ENCODE data around the gene TSC22D4. TPM values are rescaled to one million over a fixed set of nuclear protein-coding genes. Genes with fewer than 3 reads are reported as not detected.

TSC22D4 gene
- total and polyA plus RNA-seq, 2 experiments from 2014 or later, result 14.6 to 24.9 TPM

GRCh38 chr7:100428199-100428966, 50.6 kb downstream of the TSC22D4 start, which contains the start of gene ZCWPW1:
ZCWPW1 (minus strand) TSS chr7:100428703; CDS start chr7:100420649, 8,054 bp downstream.
- H3K27me3 ChIP-seq (ENCODE audit: insufficient read depth), result peaks cover 9% of the 10 kb centered on the region
- H3F3A ChIP-seq (replicated peaks; ENCODE audit: low read depth), result peaks cover 17% of the 10 kb centered on the region; the same call in 1 of the 2 replicates
- H3K4me2 ChIP-seq, result peak within 1 kb of the TSS; percentile 79
- H3K9me2 ChIP-seq (ENCODE audit: insufficient read depth), result 0 out of 2 replicates have a peak, but pooled peaks cover 3% of the 10 kb centered on the region
- H3K79me2 ChIP-seq (replicated peaks; ENCODE audit: insufficient read depth), result peaks cover 31% of the 10 kb centered on the region
- Mint-ChIP-seq H3K36me3 (ENCODE audit: low read depth) (peaks cover 38% of the 10 kb centered on the region), H3K27me3 (ENCODE audit: insufficient read depth, low read depth, poor library complexity) (peaks cover 32% of the 10 kb centered on the region), H3K4me3 (peak within 1 kb of the TSS; percentile 92), H3K27ac (peak within 1 kb of the TSS; percentile 99), H3K4me1 (peaks cover 30% of the 10 kb centered on the region), H3K9me3 (peaks cover 20% of the 10 kb centered on the region; the same call in 2 of the 3 replicates)
- DNase-seq (ENCODE audit: low spot score), result peak; percentile 98
- TF ChIP-seq EZH2 (IDR thresholded peaks at IDR 0.05; ENCODE audit: low read depth, unreplicated experiment) (no peak), ETS1 (IDR thresholded peaks at IDR 0.05) (peak; percentile 83), ZNF114 (CRISPR knock-in tag; IDR thresholded peaks at IDR 0.05) (no peak), STAT1 (IDR thresholded peaks at IDR 0.05; ENCODE audit: unreplicated experiment) (no peak), NANOG (IDR thresholded peaks at IDR 0.05; ENCODE audit: borderline replicate concordance) (no peak), JUNB (IDR thresholded peaks at IDR 0.05; ENCODE audit: unreplicated experiment) (no peak), CREB1 (CRISPR knock-in tag; IDR thresholded peaks at IDR 0.05; ENCODE audit: low read depth) (peak; percentile 50), ZNF331 (CRISPR knock-in tag; IDR thresholded peaks at IDR 0.05; ENCODE audit: low read depth) (no peak), POLR2AphosphoS5 (IDR thresholded peaks at IDR 0.05; ENCODE audit: low read depth) (peak; percentile 100), EZH2phosphoT487 (IDR thresholded peaks at IDR 0.05; ENCODE audit: unreplicated experiment) (no peak)
- TF ChIP-seq, protein P1, sequence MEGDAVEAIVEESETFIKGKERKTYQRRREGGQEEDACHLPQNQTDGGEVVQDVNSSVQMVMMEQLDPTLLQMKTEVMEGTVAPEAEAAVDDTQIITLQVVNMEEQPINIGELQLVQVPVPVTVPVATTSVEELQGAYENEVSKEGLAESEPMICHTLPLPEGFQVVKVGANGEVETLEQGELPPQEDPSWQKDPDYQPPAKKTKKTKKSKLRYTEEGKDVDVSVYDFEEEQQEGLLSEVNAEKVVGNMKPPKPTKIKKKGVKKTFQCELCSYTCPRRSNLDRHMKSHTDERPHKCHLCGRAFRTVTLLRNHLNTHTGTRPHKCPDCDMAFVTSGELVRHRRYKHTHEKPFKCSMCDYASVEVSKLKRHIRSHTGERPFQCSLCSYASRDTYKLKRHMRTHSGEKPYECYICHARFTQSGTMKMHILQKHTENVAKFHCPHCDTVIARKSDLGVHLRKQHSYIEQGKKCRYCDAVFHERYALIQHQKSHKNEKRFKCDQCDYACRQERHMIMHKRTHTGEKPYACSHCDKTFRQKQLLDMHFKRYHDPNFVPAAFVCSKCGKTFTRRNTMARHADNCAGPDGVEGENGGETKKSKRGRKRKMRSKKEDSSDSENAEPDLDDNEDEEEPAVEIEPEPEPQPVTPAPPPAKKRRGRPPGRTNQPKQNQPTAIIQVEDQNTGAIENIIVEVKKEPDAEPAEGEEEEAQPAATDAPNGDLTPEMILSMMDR (conservative IDR thresholded peaks at IDR 0.05; ENCODE audit: low read depth in 2 of 2), result no peak
- TF ChIP-seq, protein P2, sequence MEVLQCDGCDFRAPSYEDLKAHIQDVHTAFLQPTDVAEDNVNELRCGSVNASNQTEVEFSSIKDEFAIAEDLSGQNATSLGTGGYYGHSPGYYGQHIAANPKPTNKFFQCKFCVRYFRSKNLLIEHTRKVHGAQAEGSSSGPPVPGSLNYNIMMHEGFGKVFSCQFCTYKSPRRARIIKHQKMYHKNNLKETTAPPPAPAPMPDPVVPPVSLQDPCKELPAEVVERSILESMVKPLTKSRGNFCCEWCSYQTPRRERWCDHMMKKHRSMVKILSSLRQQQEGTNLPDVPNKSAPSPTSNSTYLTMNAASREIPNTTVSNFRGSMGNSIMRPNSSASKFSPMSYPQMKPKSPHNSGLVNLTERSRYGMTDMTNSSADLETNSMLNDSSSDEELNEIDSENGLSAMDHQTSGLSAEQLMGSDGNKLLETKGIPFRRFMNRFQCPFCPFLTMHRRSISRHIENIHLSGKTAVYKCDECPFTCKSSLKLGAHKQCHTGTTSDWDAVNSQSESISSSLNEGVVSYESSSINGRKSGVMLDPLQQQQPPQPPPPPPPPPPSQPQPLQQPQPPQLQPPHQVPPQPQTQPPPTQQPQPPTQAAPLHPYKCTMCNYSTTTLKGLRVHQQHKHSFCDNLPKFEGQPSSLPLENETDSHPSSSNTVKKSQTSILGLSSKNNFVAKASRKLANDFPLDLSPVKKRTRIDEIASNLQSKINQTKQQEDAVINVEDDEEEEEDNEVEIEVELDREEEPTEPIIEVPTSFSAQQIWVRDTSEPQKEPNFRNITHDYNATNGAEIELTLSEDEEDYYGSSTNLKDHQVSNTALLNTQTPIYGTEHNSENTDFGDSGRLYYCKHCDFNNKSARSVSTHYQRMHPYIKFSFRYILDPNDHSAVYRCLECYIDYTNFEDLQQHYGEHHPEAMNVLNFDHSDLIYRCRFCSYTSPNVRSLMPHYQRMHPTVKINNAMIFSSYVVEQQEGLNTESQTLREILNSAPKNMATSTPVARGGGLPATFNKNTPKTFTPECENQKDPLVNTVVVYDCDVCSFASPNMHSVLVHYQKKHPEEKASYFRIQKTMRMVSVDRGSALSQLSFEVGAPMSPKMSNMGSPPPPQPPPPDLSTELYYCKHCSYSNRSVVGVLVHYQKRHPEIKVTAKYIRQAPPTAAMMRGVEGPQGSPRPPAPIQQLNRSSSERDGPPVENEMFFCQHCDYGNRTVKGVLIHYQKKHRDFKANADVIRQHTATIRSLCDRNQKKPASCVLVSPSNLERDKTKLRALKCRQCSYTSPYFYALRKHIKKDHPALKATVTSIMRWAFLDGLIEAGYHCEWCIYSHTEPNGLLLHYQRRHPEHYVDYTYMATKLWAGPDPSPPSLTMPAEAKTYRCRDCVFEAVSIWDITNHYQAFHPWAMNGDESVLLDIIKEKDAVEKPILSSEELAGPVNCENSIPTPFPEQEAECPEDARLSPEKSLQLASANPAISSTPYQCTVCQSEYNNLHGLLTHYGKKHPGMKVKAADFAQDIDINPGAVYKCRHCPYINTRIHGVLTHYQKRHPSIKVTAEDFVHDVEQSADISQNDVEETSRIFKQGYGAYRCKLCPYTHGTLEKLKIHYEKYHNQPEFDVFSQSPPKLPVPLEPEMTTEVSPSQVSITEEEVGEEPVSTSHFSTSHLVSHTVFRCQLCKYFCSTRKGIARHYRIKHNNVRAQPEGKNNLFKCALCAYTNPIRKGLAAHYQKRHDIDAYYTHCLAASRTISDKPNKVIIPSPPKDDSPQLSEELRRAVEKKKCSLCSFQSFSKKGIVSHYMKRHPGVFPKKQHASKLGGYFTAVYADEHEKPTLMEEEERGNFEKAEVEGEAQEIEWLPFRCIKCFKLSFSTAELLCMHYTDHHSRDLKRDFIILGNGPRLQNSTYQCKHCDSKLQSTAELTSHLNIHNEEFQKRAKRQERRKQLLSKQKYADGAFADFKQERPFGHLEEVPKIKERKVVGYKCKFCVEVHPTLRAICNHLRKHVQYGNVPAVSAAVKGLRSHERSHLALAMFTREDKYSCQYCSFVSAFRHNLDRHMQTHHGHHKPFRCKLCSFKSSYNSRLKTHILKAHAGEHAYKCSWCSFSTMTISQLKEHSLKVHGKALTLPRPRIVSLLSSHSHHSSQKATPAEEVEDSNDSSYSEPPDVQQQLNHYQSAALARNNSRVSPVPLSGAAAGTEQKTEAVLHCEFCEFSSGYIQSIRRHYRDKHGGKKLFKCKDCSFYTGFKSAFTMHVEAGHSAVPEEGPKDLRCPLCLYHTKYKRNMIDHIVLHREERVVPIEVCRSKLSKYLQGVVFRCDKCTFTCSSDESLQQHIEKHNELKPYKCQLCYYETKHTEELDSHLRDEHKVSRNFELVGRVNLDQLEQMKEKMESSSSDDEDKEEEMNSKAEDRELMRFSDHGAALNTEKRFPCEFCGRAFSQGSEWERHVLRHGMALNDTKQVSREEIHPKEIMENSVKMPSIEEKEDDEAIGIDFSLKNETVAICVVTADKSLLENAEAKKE (CRISPR knock-in tag; IDR thresholded peaks at IDR 0.05), result no peak
- TF ChIP-seq, protein P3, sequence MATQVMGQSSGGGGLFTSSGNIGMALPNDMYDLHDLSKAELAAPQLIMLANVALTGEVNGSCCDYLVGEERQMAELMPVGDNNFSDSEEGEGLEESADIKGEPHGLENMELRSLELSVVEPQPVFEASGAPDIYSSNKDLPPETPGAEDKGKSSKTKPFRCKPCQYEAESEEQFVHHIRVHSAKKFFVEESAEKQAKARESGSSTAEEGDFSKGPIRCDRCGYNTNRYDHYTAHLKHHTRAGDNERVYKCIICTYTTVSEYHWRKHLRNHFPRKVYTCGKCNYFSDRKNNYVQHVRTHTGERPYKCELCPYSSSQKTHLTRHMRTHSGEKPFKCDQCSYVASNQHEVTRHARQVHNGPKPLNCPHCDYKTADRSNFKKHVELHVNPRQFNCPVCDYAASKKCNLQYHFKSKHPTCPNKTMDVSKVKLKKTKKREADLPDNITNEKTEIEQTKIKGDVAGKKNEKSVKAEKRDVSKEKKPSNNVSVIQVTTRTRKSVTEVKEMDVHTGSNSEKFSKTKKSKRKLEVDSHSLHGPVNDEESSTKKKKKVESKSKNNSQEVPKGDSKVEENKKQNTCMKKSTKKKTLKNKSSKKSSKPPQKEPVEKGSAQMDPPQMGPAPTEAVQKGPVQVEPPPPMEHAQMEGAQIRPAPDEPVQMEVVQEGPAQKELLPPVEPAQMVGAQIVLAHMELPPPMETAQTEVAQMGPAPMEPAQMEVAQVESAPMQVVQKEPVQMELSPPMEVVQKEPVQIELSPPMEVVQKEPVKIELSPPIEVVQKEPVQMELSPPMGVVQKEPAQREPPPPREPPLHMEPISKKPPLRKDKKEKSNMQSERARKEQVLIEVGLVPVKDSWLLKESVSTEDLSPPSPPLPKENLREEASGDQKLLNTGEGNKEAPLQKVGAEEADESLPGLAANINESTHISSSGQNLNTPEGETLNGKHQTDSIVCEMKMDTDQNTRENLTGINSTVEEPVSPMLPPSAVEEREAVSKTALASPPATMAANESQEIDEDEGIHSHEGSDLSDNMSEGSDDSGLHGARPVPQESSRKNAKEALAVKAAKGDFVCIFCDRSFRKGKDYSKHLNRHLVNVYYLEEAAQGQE (IDR thresholded peaks at IDR 0.05; ENCODE audit: unreplicated experiment), result no peak
- ATAC-seq, result peak; percentile 61
- H3K4me3 ChIP-seq, result peak within 1 kb of the TSS; percentile 67
- no peak within 1 kb of the TSS for H2AFZ ChIP-seq
- peak within 1 kb of the TSS; percentile 99 for H3K27ac ChIP-seq (ENCODE audit: low read depth)
- H3K36me3 ChIP-seq (ENCODE audit: insufficient read depth), result no peaks in the 10 kb centered on the region
- H4K20me1 ChIP-seq (replicated peaks; ENCODE audit: insufficient read depth), result no peaks in the 10 kb centered on the region; the same call in 1 of the 2 replicates
- peaks cover 21% of the 10 kb centered on the region; the same call in 1 of the 2 replicates for H3K4me1 ChIP-seq (ENCODE audit: insufficient read depth)
